K562 (cell line): Measurements from ENCODE around the gene SLC35E1.

ENCODE experiments used
- SREBF2 ChIP-seq: sonication (generic); formaldehyde crosslinking; IDR thresholded peaks from 2 replicates; pipeline ENCODE4 v1.4.0; 2020; ENCODE audit warnings: mild to moderate bottlenecking, missing genetic modification reagents
- ZBTB7A ChIP-seq: IDR thresholded peaks from 2 replicates; pipeline ENCODE4 v1.6.1; 2011; ENCODE audit warnings: low read depth, mild to moderate bottlenecking, low read length, moderate library complexity, borderline replicate concordance; ENCODE audit not compliant: control insufficient read depth

GRCh38 chr19:16588824-16589577 lies 16.8 kb upstream of the SLC35E1 start:
- TF ChIP-seq SREBF2 (CRISPR knock-in tag) (no peak), ZBTB7A (peak; percentile 9; the same call in 1 of the 2 replicates)
